Subcutaneous adipose tissue (tissue), 4 donors: ENCODE data around the gene ZNF148. TPM values are rescaled to one million over a fixed set of nuclear protein-coding genes. Genes with fewer than 3 reads are reported as not detected.

Source experiments
- total RNA-seq, 4 donors: library from RNA; depleted of rRNA; stranded (reverse); fragments of >200 nt; gene quantifications; one replicate each; pipeline ENCODE4 v1.1.0, GENCODE V29; 2016
- TF ChIP-seq, protein P1 (sequence below): fragments of 450-650 bp; IDR thresholded peaks from one replicate; pipeline ENCODE4 v1.5.1; 2016; ENCODE audit warnings: low read depth, mild to moderate bottlenecking, control low read depth, antibody characterized with exemption, moderate library complexity

The ZNF148 gene
- total RNA-seq, 4 donors from 2014 or later, result 22.6 to 38.2 (median 28.6) TPM

DNA sequence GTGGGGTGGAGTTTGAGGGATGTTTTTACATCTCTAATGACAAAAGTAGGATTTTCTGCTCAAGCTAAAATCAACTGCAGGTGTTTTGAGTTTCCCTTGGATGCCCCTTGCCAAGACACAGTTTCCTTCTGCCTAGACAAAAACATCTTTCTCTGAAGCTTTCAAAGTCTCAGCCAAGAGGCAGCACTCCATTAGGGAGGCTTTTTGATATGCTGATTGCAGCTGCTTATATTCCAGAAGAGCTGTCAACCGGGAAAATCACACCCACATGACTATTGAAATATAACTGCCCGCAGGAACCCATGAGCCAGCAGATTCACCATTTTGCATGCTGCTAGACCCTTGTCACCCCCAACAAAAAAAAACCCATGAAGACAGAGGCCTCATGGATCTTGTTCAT lies 27.5 kb upstream of the ZNF148 start:
- TF ChIP-seq, protein P1, sequence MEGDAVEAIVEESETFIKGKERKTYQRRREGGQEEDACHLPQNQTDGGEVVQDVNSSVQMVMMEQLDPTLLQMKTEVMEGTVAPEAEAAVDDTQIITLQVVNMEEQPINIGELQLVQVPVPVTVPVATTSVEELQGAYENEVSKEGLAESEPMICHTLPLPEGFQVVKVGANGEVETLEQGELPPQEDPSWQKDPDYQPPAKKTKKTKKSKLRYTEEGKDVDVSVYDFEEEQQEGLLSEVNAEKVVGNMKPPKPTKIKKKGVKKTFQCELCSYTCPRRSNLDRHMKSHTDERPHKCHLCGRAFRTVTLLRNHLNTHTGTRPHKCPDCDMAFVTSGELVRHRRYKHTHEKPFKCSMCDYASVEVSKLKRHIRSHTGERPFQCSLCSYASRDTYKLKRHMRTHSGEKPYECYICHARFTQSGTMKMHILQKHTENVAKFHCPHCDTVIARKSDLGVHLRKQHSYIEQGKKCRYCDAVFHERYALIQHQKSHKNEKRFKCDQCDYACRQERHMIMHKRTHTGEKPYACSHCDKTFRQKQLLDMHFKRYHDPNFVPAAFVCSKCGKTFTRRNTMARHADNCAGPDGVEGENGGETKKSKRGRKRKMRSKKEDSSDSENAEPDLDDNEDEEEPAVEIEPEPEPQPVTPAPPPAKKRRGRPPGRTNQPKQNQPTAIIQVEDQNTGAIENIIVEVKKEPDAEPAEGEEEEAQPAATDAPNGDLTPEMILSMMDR, result no peak

DNA sequence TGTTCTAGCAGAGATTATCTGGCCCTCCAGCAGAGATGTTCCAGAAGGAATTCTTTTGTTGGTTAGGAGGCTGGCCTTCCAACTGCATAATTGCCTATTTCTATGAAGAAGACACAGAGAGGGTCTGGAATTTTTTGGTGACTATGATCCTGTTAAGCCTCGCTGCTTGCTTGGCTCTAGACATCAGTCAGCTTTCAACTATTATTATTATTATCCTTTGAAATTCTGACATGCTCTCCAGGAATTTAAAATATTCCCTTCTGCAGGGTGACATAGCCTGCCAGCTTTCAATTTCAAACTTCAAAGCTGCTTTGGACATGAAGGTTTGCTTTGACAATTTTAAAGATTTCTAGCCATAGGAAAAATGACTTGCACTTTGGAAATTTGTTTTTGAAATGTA lies 26.3 kb upstream of the ZNF148 start:
- TF ChIP-seq, protein P1, result no peak

DNA sequence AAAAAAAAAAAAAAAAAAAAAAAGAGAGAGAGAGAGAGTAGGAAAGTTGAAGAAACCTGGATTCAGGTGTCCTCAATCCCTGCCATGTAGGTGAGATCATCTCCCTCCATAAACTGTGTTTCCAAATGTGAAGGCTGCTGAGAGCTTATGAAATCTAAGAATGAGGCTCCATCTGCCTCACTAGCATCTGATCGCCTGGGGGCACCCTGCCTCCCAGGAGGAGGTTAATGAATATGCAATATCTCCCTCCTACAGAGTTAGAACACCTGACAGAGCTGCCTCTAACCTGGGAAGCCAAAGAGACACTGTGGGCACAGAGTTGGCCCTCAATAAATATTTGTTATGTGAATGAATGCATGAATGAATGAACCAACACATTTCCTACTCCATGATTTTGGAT lies 23.8 kb upstream of the ZNF148 start:
- TF ChIP-seq, protein P1, result no peak

DNA sequence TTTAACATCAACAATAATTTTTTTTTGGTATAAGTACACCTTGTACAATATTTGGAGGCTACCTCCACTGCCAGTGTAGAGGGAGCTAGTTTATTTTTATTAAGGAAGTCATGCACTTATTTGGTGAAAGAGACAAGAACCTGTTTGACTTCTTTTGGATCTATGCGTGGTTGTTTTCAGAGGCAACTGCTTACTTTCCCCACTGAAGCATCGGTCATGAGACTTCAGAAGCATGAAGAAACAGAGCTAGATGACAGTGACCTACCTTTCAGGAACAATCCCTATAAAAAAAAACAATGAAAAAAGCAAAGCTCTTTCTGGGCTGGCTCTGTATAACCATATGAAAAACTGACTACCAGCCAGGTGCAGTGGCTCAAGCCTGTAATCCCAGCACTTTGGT lies 20.0 kb upstream of the ZNF148 start:
- TF ChIP-seq, protein P1, result no peak

DNA sequence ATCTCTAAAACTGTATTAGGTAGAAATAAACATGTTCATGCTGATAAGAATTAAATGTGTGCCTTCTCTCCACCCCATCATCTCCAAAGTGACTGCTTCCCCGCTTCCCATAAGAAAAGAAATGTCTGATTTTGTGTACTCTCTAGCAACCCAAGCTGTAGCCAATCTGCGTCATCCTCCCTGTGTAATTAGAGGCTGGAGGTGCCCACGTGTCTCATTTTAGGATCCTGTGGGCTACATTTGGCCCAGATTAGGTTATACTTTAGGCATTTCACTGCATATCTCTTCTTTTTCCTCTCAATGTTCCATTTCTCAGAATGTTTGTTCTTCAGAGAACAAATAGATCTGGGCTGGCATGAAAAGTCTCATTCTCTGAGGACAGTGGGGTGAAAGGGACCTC lies 19.3 kb upstream of the ZNF148 start:
- TF ChIP-seq, protein P1, result no peak

DNA sequence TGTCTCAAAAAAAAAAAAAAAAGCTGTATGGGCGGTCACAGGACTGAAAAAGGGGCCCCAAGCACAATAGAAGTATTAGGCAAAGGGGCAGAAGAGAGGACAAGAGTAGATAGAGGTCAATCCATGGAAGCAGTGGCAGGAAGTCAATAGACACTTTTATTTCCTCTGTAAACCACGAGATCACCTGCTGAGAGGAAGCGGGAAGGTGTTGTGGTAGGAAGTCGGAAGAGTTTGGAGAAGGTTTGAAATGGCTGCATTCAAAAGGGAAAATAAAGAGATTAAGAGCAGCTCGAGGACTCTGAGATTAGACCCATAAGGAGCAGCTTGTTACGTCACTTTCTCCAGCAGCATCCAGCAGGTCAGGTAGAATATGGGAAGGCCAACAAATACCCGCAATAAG lies 14.2 kb upstream of the ZNF148 start:
- TF ChIP-seq, protein P1, result no peak

DNA sequence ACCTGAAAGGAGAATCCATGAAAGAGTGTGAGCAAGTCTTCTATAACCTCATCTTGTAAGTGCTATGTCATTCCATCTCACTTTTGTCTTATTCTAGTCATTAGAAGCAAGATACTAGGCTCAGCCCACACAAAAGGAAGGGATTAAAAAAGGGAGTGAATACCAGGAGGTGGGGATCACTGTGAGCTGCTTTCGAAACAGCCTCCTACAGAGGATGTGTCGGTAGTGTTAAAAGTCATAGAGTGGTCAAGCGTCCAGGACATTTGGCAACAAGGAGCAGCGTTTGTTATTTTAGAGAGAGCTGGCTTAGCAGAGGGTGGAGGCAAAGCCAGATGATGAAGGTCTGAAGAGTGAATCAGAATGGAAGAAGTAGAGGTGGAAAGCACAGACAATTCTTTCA lies 11.7 kb upstream of the ZNF148 start:
- TF ChIP-seq, protein P1, result no peak
